Activated CD4-positive, alpha-beta T cell treated with anti-CD3 and anti-CD28 coated beads, Interleukin-2, Interleukin-4, amounts not matched to agents 100 ng/mL and 50 ng/mL, durations not matched to agents 16 hours and 8 hours (primary cell): ENCODE results near the gene LYRM1.
"Not testable (repeated sequence)": the region's sequence is repeated elsewhere in the genome, so short reads cannot be mapped to it uniquely, and the experiment has no call there.

Source experiments
- DNase-seq: peaks from one replicate; pipeline ENCODE4 v3.0.0-alpha.2; 2020; ENCODE audit warnings: low spot score

LYRM1 gene

DNA sequence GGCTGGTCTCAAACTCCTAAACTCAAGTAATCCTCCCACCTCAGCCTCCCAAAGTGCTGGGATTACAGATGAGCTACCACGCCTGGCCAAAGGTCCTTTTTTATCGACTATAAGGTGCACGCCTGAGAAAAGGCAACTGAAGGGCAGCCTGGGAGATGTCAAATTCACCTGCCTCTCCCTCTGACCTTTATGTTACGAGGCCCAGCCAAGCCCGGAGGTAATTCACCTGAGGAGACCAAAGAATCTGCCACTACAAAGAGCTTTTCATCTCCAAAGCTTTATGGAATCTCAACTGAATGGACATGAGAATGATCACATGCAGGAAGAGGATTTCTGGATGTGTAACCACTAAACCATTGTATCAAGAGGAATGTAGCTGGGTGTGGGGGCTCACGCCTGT is 37.2 kb downstream of the LYRM1 start:
- DNase-seq = no peak

- peak; percentile 78 for DNase-seq
Measured at GRCh38 chr16:20938426-20938825, 37.9 kb downstream of the LYRM1 start.

GRCh38 chr16:20939611-20940010 is 39.0 kb downstream of the LYRM1 start:
- DNase-seq = peak; percentile 73

DNA sequence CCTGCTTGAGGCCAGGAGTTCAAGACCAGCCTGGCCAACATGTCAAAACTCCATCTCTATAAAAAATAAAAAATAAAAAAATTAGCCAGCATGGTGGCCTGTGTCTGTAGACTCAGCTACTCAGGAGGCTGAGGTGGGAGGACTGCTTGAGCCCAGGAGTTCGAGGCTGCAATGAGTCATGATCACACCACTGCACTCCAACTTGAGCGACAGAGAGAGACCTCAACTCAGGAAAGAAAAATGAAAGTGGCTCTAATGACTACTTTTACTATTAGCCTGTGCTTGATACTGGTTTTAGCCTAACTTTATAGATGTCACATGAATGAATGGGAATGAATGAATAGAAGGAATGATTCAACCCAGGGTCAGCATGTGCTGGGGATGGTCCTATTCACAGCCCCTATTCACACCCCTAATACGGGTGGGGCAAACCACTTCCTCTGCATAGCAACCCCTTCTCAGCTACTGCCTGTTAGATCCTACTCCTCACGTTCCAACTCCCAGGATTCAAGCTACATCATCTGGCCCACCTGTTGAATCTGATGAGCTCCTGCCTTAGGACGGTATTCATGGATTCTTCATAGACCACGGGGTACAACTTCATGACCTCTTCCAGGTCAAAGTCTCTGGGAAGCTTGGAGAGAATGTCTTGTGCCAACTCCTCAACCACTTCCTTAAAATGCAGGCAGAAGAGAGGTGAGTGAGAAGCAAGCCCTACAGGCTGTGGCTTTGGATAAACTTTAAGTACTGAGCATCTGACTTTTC is 40.5 kb downstream of the LYRM1 start:
- DNase-seq = peak; percentile 55

DNA sequence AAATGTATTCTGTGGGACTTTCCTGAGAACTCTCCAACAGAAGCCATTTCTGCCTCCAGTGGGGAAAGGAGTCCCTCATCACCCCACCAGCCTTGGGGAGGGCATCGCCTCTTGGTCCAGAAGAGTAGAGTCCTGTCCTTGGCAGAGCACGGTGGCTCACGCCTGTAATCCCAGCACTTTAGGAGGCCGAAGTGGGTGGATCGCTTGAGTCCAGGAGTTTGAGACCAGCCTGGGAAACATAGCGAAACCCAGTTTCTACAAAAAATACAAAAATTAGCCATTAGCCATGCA is 41.0 kb downstream of the LYRM1 start:
- DNase-seq = no peak

DNA sequence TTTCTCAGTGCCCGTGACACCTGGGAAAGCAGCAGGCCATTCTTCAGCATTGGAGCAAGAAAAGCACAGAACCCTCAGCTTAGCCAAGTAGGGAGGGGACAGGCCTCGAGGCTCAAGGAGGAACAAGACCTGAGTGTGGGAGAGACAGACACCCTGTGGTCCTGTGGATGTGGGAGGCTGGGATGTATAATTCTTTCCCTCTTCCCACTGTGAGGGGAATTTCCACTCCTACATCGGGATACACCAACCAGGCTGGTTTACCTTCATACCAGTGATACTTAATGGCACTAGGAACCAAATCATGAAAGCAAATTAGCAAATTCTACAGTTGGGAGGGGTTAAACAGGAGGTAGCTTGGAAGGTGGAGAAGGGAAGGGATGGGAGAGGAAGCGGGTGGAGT is 41.7 kb downstream of the LYRM1 start:
- DNase-seq = no peak

DNA sequence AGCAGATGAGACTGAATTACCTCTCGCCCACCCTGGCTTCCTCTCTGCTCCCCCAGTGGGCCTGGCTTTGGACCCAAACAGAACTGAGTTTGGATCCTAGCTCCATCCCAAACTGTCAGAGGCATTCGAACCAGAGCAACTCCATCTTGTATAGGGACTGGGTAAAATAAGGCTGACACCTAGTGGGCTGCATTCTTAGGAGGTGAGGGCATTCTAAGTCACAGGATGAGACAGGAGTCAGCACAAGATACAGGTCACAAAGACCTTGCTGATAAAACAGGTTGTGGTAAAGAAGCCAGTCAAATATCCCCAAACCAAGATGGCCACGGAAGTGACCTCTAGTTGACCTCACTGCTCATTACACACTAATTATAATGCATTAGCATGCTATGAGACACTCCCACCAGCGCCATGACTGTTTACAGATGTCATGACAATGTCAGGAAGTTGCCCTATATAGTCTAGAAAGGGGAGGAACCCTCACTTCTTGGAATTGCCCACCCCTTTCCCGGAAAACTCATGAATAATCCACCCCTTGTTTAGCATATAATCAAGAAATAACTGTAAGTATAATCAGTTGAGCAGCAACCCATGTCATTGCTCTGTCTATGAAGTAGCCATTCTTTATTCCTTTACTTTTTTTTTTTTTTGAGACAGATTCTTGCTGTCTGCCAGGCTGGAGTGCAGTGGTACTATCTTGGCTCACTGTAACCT is 44.4 kb downstream of the LYRM1 start:
- DNase-seq = peak; percentile 44

GRCh38 chr16:20945575-20945875 is 45.0 kb downstream of the LYRM1 start:
- not testable (repeated sequence) for DNase-seq

DNA sequence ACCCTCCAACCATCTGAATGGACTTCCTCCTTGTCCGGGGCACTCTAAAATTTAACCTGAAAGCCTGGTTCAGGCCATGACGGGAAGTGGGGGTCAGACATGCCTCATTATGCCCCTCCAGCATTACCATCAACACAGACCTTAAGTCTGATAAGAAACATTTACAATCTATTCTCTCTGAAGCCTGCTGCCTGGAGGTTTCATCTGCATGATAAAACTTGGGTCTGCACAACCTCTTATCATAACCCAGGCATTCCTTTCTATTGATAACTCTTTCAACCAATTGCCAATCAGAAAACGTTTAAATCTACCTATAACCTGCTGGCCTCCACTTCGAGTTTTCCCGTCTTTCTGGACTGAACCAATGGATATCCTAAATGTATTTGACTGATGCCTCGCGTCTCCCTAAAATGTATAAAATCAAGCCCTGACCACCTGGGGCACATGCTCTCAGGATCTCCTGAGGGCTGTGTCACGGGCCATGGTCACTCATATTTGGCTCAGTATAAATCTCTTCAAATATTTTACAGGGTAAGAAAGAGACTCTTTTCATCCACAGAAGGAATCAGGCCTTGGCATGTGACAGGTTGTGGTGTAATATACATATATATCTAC is 45.6 kb downstream of the LYRM1 start:
- DNase-seq = no peak

DNA sequence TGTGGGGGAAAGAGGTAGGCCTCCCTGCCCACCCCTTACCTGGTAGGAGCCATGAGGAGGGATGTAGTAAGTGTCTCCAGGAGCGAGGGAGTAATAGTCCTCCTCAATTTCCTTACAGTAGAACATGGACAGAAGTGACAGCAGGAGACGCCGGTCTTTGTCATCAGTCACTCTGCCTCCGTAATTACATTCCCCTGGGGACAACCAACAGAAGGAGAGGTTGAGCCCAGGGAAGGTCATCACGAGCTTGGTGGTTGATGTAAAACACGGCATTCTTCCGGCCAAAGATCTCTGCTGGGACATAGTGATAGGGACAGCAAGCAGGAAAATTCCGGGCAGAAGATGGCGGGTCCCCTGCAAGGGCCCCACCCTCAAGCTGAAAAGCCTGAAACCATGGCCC is 47.9 kb downstream of the LYRM1 start:
- DNase-seq = no peak

- no peak for DNase-seq
Measured at GRCh38 chr16:20949660-20950059, 49.1 kb downstream of the LYRM1 start.

GRCh38 chr16:20950294-20950693 is 49.7 kb downstream of the LYRM1 start:
- DNase-seq = no peak

GRCh38 chr16:20952139-20952920 is 51.8 kb downstream of the LYRM1 start:
- no peak for DNase-seq

GRCh38 chr16:20954574-20954973 is 54.0 kb downstream of the LYRM1 start:
- no peak for DNase-seq

DNA sequence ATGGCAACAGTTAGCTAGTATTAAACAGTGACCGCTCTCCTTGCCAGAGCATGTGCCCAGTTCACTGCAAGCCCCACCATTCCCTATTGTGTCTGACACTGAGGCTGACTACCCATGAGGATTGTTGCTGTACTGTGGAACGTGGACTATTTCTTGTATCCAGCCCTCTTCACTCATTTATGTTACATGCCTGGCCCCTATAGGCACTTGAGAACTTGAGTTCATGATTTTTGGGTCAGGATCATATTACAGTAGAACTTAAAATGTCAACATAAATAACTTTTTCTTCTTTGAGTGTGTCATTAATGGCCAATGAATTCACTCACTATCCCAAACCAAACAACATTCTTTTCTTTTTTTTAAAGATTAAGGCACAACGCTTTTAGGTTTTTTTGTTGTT is 55.7 kb downstream of the LYRM1 start:
- no peak for DNase-seq

GRCh38 chr16:20957153-20957552 is 56.6 kb downstream of the LYRM1 start:
- DNase-seq = no peak

DNA sequence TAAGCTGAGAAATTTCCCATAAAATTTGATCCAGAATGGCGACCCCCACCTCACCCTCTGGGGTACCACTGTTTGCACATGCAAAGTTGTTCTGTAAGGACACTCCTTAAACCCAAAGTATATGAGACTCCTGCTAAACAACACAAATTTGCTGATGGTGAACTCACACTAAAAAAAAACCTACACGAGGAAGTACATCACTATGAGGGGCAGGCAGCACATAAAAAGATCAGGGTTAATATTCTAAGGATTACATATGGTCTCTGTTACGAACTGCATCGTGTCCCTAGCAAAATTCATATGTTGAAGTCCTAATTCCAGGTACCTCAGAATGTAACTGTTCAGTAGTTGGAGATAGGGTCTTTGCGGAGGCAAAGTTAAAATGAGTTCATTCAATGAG is 60.3 kb downstream of the LYRM1 start:
- DNase-seq = no peak

- DNase-seq = no peak
Measured at GRCh38 chr16:20968765-20969164, 68.2 kb downstream of the LYRM1 start.

DNA sequence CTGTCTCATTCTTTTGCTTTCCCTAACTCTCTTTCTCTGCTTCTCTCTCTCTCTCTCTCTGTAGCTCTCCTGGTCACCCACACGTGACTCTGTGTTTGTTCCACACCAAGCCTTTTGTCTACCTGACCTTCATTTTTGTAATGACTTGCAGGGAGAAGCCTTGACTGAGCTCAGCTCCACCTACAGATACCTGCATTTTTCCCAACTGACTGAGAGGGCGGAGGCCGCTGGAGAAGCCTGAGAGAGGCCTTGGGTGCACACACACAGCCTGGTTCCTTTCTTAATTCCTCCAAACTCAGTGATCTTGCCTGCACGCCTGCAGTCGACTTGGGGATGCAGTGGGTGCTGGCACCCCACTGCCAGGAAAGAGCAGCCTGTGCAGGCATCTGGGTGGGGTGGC is 68.8 kb downstream of the LYRM1 start:
- DNase-seq = no peak

- DNase-seq = no peak
Measured at GRCh38 chr16:20971401-20971800, 70.8 kb downstream of the LYRM1 start.

DNA sequence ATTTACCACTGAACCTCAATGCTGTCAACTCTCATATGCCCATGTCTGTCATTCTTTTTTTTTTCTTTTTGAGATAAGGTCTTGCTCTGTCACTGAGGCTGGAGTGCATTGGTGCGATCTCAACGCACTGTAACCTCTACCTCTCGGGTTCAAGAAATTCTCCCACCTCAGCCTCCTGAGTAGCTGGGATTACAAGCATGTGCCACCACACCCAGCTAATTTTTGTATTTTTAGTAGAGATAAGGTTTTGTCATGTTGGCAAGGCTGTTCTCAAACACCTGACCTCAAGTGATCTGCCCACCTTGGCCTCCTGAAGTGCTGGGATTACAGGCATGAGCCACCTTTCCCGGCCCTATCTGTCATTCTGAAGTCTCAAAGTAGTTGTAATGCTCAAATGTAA is 72.6 kb downstream of the LYRM1 start:
- DNase-seq = not testable (repeated sequence)
